Measurements from ENCODE around the gene UNC5A.

- TF ChIP-seq POLR2A (IDR thresholded peaks at IDR 0.05) (no peak), CTCF (IDR thresholded peaks at IDR 0.05) (no peak), POLR2AphosphoS5 (IDR thresholded peaks at IDR 0.05; ENCODE audit: insufficient read depth in 1 of 2, low read depth in 1 of 2) (no peak)
Observed at GRCh38 chr5:176927562-176927961, 117.2 kb downstream of the UNC5A start.
